Suppressor macrophage treated with lipopolysaccharide for 4 hours (primary cell): ENCODE measurements around the gene TBL1Y.
"Not testable (repeated sequence)": the region's sequence is repeated elsewhere in the genome, so short reads cannot be mapped to it uniquely, and the experiment has no call there.

ENCODE experiments used
- DNase-seq: peaks from one replicate; pipeline ENCODE4 v3.0.0-alpha.2; 2020

Gene TBL1Y

DNA sequence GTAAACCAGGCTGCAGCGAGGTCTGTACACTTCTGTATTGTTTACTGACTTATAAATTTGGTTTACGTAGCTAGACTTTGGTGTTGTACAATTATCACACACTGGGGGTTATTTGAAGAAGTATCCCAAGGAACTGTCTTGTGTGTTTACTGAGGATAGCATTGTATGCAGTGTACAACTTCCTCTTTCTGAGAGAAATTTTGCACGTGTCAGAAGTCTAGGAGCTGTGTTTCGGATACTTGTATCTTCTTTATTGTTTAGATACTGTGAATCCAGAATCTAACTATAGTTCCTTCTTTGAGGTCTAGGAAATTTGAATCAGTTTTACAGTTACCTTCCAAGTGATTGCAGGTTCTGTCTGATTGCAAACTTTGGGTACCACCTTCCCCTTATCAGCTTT, 64.5 kb downstream of the TBL1Y start:
- no peak for DNase-seq

DNA sequence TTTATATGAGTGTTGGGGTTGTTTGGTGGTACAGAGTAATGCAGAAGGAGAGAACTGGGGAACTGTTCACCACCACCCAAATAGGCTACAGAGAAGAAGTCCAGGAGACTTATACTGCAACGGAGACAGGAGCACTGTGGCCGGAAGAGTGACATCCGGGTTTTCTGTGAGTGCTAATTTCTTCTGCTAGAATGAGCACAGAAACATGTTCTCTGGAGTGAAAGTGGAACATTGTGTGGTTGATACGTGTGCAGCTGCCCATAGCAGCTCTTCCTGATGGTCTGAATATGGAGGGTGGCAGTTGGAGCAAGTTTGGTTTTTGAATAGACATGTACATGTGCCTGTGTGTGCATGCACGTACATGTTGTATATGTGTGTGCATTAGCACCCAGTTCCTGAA, 67.3 kb downstream of the TBL1Y start:
- DNase-seq: no peak

DNA sequence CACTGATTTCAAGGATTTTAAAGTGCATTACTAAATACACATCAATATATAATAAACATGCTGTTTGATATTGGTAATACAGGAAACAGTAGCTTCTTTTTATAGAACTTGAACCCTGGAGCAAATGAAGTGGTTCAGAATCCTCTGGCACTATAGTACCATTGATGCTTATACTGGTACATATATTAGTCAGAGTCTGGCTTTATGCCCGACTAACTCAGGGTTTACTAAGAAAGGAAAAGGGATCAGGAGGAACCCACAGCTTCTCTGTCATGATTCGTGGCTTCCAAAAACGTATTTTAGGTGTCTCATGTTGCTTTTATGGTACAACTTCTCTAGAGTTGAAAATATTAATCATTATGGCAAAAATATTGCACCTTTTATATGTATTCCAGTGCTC, 72.7 kb downstream of the TBL1Y start:
- DNase-seq: no peak

DNA sequence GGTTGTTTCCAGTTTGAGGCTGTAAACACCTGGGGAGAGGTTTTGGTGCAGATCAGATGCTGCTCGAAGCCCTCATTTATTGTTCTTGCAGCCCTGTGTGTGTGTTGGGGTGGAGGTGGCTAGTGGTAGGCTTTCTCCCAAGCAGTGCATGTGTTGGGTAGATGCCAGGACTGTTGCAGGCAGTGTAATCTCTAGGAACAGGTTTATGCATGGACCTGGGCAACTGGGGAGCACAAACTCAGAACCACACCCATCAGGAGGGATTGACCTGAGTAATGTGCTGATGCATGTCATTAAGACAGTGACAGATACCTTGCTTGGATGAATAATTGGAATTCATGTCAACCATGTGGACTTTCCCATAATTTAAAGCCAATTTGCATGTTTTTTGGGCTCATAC, 77.3 kb downstream of the TBL1Y start:
- no peak for DNase-seq

DNA sequence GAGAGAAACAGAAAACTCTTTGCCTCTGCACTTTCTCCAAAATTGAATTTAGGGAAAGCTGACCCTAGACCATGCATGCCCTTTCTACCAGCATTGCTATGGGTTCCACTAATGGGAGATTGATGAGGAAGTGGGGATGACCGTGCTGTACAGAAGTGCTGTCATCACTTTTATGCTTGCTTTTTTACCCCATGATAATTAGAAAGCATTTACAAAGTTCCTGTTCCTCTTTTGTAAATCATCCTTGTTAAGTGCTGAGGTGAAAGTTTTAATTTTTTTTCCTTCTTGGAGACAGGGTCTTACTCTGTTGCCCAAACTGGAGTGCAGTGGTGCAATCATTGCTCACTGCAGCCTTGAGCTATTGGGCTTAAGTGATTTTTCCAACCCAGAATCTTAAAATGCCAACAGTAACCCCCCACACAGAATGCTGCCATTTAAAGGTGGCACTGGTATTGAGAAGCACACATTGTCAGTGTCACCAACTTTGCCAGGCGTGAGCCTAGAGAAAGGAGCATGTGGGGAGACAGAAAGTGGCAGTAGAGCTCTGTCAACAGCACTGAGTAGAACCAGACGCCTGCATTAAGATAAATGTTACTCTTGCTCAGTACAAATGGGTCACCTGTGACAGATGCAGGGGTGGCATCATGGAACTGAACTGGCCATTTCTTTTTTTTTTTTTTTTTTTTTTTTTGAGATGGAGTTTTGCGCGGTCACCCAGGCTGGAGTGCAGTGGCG, 79.6 kb downstream of the TBL1Y start:
- DNase-seq: peak; percentile 21

DNA sequence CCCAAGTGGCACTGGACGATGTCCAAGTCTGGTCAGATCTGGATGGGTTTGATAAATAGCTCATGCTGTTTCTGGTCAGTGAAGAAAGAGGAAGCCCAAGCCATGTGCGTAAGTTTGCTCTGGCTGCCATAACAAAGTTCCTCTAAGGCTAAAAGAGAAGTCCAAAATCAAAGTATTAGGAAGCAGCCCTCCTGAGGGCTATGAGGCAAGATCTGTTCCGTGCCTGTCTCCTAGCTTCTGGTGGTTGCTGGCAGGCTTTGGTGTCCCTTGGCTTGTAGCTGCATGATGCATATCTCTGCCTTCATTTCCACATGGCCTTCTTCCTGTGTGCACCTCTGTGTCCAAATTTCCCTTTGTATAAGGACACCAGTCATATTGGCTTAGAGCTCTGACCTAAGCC, 81.5 kb downstream of the TBL1Y start:
- DNase-seq: peak; percentile 35

DNA sequence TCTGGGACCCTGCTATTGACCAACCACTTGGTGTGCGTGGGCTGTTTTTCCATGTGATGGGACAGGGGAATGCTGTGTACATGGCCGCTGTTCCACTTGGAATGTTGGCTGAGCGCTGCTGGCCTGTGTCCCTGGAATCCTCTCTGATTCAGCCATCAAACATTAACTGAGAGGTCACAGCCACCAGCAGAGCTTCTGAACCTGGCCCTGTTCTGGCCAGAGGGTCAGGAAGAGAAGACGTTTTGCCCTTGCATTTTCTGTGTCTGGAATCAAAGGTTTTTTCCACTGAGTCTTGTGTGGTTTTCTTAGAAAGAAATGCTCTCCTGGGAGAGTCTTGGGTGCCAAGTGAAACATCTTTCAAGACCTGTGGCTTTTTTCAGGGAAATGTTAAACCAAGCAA, 85.5 kb downstream of the TBL1Y start:
- DNase-seq: no peak

DNA sequence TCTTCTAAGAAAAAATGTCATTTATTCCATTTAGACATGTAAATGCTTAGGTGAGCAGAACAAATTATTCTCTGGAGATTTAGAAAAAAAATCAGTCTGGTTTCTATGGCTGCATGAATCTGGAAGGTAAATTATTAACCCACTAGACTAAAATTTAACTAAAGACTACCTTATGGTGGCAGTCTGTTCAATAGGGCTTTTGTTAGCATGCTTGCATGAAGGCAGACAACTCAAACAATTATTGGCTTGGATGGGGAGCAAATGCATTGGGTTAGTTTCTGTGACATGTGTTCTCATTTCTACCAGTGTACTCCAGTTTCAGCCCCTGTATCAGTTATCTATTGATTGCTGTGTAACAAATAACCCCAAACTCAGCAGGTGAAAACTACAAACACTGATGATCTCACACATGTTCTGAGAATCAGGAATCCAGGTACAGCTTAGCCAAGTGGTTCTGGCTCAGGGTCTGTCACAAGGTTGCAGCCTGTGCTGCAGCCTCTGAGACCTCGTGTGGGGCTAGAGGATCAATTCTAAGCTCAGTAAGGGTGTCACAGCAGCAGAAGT, 87.1 kb downstream of the TBL1Y start:
- no peak for DNase-seq

DNA sequence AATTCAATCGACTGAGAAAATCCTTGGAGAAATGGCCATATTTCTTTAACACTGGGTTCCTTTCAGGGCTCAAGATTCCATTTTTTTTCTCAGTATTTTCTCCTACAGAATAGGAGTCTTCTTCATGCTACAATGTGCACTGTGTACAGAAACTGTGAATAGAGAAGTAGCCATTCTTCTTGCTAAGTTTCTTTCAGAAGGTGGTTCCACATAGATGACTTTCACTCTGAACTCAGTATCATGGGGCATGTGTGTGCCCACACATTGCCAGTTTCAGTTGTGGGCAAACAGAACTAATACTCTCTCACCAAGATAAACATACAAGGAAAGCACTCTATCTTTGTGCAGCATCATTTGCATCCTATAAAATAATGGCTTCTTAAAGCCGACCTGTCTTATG, 89.4 kb downstream of the TBL1Y start:
- DNase-seq: peak; percentile 23

DNA sequence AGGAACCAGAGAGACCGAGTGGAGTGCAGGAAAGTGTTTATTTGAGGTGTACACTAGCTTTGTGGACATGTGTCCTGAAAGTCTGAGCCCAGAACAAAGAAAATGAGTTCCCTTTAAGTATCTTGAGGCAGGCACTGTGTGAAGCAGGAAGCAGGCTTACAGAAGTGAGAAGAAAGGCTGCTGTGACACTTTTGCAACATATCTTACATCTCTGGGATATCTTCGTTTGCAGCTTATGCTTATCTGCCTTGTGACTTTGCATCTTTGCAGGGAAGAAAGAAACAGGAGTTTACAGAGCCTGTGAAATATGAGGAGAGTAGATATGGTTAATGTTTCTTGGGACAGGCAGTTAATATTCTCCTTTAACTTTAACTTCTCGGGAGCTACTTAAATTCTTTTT, 92.1 kb downstream of the TBL1Y start:
- DNase-seq: no peak

DNA sequence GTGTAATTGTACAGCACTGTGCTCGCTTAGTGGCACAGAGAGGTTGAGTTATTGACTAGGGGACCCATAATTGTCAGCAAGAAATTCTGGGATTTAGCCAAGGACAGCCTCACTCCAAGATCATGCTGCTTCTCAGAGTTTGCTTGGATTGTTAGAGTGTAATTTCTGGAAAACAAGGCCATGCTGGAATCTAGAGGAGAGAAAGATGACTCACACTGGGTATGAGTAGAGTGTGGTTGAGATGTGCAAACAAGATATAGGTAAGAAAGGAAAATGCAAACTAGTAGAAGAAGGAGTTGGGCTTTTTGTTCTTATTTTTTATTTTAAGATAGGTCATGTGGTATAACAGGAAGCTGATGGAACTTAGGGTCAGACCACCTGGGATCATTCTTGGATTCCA, 97.4 kb downstream of the TBL1Y start:
- no peak for DNase-seq

DNA sequence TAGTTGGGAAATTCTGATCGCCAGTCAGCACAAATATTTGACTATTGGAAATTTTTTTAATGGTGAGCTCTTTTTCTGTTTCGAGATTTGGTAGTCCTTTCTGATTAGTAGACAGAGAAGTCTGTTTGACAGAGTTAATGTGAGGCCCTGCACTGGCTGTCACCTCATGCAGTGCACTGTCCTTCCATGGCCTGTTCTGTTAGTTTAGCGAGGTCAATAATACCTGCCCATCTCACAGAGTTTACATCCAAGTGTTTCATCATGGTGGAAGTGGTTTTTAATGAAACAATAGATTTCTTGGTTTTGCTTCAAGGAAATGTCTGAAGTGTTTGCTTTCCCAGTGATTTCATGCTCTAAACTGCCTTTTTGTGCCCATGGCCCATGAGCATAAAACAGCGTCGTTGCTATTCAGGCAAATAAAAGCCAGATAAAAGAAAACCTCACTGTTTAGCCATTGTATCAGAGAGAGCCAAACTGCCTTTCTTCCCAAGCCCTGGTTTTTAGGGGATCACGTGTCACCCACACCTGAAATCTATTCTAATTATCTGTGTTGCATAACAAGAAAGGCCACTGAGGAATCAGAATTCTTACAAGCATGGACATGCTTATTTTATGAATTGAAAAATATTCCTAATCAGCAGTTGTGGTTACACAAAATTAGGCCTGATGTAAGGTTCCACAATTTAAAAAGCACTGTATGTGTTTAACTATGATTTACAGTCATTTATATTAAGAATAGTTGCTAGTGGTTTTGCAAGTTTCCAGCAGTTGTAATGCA, 98.3 kb downstream of the TBL1Y start:
- DNase-seq: no peak

DNA sequence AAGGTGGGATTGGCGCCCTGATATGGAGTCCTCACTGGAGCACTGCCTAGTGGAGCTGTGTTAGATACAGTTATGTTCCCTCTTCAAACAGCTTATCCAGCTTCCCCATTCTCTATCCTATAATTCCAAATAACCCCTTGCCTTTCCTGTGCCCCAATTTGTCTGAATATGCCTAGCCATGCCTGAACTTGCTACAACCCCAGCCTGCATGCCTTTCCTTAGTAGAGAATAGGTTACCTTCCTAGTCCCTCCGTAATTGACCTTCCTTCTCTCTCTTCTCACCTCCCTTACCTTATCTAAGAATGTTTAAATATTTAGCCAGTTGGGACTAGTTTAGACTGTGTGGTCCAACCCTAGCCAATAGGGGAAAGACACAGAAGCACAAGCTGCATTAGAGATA, 102.6 kb downstream of the TBL1Y start:
- no peak for DNase-seq

DNA sequence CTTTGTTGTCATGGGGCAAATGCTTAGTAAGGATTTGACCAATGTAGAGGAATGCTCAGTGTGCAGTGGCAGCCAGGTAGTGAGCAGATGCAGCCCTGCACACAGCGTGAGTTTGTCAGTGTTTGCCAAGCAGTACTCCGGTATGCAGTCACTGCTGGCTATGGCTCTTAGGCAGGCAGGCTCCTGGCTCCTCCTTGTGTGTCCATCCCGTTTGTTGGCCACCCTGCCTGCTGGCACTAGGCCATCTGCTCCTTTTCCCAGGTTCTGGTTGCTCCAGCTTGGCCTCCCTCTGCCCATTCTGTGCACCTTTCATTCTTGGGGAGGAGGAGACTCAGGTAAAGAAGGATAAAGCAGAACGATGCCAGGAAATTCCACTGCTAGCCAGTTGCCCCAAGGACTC, 106.0 kb downstream of the TBL1Y start:
- no peak for DNase-seq

DNA sequence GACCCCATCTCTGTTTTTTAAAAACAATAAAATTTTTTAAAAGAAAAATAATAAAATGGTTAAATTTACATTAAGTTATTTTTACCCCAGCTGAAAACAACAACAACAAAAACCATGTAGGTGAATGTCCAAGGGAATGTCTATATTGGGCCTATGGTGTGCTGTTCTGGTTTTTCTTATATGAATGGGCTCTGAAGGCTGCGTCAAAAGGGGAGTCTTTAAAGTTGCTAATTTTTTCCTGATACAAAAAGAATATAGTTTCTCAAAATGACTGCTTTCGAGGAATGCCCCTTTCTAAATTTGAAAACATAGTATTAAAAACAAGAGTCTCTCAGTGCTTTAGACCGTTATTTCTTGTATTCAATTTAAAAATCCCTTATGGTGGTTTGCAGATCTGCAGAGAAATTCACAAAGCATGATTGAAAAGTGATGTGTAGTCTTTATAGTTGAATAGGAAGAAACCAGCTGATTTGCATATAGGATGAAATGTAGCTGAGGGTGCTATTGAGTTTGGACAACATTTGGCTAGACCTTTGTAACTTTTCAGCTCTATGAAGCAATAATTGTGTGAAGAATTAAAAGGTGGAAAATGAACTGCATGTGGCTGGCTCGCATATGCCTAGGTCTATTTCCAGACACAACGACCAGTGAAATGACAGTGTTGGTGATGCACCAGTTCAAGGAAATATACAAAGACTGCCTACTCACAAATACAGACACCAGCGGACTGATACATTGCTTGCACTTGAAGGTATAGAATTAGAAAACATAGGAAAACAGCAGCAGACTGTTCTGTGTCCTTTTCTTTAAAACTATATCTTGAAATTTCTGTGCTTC, 107.0 kb downstream of the TBL1Y start:
- DNase-seq: no peak

DNA sequence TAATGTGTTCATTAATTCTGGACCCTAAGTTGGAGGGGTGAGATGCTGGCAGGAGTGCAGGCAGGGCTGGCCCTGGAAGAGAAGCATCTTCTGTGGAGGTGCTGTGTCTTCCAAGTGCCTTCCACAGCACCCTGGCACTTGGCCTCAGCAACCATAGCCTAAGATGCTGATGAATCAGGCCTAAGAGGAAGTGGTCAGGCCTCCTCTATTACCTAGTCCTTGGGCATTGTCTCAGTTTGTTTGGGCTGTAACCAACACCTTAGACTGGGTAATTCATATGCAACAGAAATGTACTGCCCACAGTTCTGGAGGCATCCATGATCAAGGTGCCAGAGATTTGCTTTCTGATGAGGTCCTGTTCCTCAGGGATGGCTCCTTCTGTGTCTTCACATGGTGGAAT, 128.5 kb downstream of the TBL1Y start:
- DNase-seq: no peak

DNA sequence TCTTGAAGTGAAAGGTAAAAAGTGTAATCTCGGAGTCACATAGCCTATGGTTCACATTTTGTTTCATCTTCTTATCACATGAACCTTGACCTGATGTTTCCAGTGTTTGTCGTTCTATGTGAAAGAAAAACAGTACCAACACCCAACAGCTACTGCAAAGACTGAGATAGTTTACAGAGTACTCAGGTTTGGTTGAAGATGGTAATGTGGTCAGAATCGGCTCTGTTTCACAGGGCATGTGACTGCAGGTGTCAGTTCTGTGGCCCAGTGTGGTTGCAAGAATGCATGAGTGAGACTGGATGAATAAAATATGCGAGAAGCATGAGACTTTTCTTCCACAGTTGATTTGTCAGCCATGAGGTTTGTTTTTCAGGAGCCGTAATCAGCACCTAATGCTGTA, 130.2 kb downstream of the TBL1Y start:
- no peak for DNase-seq

DNA sequence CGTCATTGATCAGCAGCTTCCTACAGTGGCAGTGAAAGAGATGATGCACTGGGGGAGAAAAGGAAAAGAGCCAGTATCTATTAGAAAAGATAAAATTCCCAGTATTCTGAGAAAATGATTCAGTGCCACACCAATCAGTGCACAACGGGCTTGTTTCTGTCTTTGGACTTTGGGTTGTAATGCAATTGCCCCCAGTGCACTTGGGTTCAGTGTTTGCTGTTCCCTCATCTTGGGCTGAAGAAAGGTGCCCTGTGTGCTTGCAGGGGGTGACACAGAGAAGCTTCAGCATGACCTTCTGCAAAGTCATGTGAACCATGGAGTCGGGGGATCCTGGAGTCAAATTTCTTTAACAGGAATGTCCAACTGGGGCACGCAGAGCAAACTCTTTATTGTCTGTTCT, 131.5 kb downstream of the TBL1Y start:
- no peak for DNase-seq

DNA sequence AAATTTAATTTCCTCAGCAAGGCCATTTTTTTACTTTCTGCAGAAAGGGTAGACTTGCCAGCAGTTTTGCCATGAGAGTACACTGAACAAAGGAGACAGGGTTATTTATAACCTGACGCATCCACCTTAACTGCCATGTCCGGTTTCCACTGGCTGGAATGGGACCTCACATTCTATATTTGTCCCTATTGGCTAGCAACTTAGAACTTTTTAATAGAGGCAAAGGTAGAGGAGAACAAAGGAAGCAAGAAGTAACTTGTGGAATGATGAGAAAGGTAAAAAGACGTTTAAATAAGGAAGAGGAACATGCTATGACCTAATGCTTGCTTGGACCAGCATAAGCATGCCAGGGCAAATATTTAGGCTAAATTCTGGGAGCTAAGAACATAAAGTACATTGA, 142.0 kb downstream of the TBL1Y start:
- DNase-seq: not testable (repeated sequence)

DNA sequence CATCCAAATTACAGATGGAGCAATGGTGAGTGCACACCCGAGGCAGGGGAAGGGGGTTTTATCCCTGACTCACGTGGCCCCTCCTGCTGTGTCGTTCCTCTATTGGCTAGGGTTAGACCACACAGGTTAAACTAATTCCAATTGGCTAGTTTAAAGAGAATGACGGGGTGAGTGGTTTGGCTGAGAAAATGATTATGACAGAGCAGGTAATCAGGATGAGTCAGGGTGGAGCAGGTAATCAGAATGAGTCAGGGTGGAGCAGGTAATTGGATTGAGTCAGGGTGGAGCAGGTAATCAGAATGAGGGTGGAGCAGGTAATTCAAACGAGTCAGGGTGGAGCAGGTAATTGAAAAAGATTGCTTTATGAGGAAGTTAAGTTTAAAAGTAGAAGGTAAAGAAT, 146.4 kb downstream of the TBL1Y start:
- no peak for DNase-seq

DNA sequence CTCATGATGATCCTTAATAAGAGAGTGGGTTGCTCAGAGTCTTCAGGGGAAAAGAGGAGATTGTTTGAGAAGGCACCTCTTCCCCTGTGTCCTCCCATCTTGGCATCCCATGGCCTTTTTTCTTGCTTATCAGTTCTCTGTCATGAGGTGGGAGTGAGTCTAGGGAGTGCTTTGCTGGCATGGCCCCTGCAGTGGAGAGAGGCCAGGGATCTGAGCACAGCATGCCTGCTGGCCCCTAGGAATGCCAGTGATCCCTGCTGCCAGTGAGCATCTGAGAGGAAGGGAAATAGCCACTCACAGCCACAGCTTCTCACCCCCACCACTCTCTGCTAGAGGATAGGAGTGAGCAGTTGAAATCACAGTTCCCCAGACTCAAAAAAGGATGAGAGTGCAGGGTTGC, 168.2 kb downstream of the TBL1Y start:
- DNase-seq: no peak

DNA sequence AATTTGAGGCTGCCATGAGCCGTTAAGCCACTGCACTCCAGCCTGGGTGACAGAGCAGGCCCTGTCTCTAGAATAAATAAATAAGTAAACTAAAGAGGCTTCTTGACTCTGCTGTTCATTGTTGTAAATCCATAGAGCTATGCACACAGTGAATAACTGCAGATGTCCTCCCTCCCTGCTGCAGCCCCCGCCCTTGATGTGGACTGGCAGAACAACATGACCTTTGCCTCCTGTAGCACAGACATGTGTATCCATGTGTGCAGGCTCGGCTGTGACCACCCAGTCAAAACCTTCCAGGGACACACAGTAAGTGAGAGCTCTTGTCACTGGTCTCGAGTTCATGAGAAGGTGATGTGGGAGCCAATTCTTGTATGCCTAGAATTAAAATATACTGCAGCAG, 170.1 kb downstream of the TBL1Y start:
- DNase-seq: not testable (repeated sequence)

DNA sequence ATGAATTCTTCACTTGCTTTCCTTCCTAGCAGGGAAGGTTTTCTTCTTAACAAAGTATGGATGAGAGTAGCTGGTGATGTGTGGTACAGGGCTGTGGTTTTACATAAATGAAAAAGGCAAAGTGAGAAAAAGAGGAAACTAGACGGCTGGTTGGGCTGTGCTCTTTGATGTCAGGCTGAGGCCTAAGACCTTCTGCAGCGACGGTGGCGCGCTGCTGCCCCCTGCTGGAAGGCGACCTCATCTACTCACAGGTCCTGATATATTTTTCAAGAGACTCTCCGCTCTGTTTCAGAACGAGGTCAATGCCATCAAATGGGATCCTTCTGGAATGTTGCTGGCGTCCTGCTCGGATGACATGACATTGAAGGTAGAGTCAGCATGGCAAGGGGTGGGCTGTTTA, 175.1 kb downstream of the TBL1Y start:
- DNase-seq: peak; percentile 55
